D721Med (cell line): ENCODE data around the gene DNAH2.

Experiments used
- DNase-seq: peaks from one replicate; pipeline ENCODE4 v3.0.0; 2011; ENCODE audit warnings: low spot score; ENCODE audit not compliant: insufficient read length
- FAIRE-seq: peaks from 2 replicates; lab custom pipeline; 2011; peaks lifted over from hg19 to GRCh38; lab: Jason Lieb, UNC
- CTCF ChIP-seq: IDR thresholded peaks from 2 replicates; pipeline ENCODE4 v1.5.1; 2012; ENCODE audit warnings: mild to moderate bottlenecking, control low read depth; ENCODE audit not compliant: insufficient read depth; ENCODE audit errors: missing control alignments

The DNAH2 gene

GRCh38 chr17:7790150-7790549 is 72.6 kb downstream of the DNAH2 start:
- DNase-seq (no peak), FAIRE-seq (no peak)
- no peak for TF ChIP-seq CTCF

GRCh38 chr17:7792611-7793010 is 75.1 kb downstream of the DNAH2 start:
- FAIRE-seq (no peak), DNase-seq (no peak)
- TF ChIP-seq CTCF: no peak

GRCh38 chr17:7794075-7794663 is 76.6 kb downstream of the DNAH2 start:
- DNase-seq (no peak), FAIRE-seq (no peak)
- TF ChIP-seq CTCF: no peak

GRCh38 chr17:7797976-7798375 is 80.4 kb downstream of the DNAH2 start:
- DNase-seq (no peak), FAIRE-seq (no peak)
- TF ChIP-seq CTCF: no peak

GRCh38 chr17:7798839-7799238 is 81.3 kb downstream of the DNAH2 start:
- FAIRE-seq (no peak), DNase-seq (no peak)
- TF ChIP-seq CTCF: no peak

- DNase-seq (no peak), FAIRE-seq (no peak)
- TF ChIP-seq CTCF: no peak
Measured at GRCh38 chr17:7803981-7804380, 86.4 kb downstream of the DNAH2 start.

GRCh38 chr17:7806587-7806986 is 89.0 kb downstream of the DNAH2 start:
- FAIRE-seq (no peak), DNase-seq (no peak)
- TF ChIP-seq CTCF: no peak
